Ishikawa (cell line): ENCODE data around the gene ADD3.

Experiments used
- CREB1 ChIP-seq: IDR thresholded peaks from 2 replicates; pipeline ENCODE4 v1.6.1; 2012; ENCODE audit warnings: low read depth
- EGR1 ChIP-seq: IDR thresholded peaks from 2 replicates; pipeline ENCODE4 v1.6.1; 2012
- EP300 ChIP-seq: IDR thresholded peaks from 2 replicates; pipeline ENCODE4 v1.6.1; 2012; ENCODE audit warnings: borderline replicate concordance
- FOXM1 ChIP-seq: IDR thresholded peaks from 2 replicates; pipeline ENCODE4 v1.6.1; 2012; ENCODE audit warnings: low read depth, borderline replicate concordance
- MAX ChIP-seq: IDR thresholded peaks from 2 replicates; pipeline ENCODE4 v1.6.1; 2012
- NFIC ChIP-seq: IDR thresholded peaks from 2 replicates; pipeline ENCODE4 v1.6.1; 2012
- RAD21 ChIP-seq: IDR thresholded peaks from 2 replicates; pipeline ENCODE4 v1.6.1; 2012; ENCODE audit warnings: low read depth
- TAF1 ChIP-seq: IDR thresholded peaks from 2 replicates; pipeline ENCODE4 v1.6.1; 2012; ENCODE audit warnings: low read depth, mild to moderate bottlenecking
- TCF12 ChIP-seq: IDR thresholded peaks from 2 replicates; pipeline ENCODE4 v1.6.1; 2012; ENCODE audit warnings: low read depth
- TEAD4 ChIP-seq: IDR thresholded peaks from 2 replicates; pipeline ENCODE4 v1.6.1; 2012
- USF1 ChIP-seq: IDR thresholded peaks from 2 replicates; pipeline ENCODE4 v1.6.1; 2012
- YY1 ChIP-seq: IDR thresholded peaks from 2 replicates; pipeline ENCODE4 v1.6.1; 2012; ENCODE audit warnings: low read depth
- ZBTB7A ChIP-seq: IDR thresholded peaks from 2 replicates; pipeline ENCODE4 v1.6.1; 2012; ENCODE audit warnings: low read depth
- TF ChIP-seq, protein P1 (sequence below): IDR thresholded peaks from 2 replicates; pipeline ENCODE4 v1.6.1; 2012; ENCODE audit warnings: low read depth, mild to moderate bottlenecking

ADD3 gene

DNA sequence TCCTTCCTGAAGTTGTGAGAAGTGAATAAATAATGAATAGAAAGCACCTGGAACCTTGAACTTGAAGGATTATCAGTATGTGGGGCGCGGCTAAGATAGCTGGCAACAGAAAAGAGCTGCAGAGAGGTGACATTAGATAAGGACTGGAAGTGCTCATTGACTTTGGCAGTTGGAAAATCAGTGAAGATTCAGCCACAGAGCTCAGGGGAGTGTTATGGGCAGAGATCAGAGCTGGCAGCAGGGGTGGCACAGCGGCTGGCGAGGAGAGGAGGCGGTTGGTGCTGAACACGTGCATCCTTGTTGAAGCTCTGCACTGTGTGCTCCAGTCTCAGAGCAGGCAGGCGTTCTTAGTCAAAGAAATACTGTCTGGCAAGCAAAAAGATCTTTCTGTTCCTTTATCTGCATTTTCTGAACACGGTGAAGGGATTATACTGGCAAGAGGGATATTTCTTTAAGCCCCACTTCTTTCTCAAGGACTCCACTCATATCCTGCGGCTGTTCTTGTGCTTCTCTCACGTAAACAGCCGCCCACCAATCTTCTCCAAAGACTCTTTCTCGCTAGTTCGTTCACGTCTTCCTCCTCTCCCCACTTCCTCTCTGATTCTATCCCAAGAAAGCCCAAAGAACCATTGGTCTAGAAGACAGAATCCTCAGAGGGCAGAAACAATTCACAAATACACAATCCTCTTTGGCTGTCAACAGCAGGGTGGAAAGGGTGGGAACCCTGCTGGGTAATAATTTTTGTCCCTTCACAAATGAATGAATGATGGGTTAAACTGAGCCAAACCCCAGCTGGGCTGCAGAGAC is 38.6 kb upstream of the ADD3 start:
- TF ChIP-seq TAF1 (no peak), YY1 (no peak), ZBTB7A (no peak), NFIC (no peak), TCF12 (0 out of 2 replicates have a peak, but pooled peaks have one; percentile 9)

- TF ChIP-seq NFIC (no peak), TAF1 (no peak), TEAD4 (no peak), RAD21 (no peak), USF1 (no peak), TCF12 (no peak), MAX (no peak), ZBTB7A (no peak), FOXM1 (no peak), EGR1 (no peak), CREB1 (no peak)
Observed at GRCh38 chr10:109969760-109970346, 37.9 kb upstream of the ADD3 start.

DNA sequence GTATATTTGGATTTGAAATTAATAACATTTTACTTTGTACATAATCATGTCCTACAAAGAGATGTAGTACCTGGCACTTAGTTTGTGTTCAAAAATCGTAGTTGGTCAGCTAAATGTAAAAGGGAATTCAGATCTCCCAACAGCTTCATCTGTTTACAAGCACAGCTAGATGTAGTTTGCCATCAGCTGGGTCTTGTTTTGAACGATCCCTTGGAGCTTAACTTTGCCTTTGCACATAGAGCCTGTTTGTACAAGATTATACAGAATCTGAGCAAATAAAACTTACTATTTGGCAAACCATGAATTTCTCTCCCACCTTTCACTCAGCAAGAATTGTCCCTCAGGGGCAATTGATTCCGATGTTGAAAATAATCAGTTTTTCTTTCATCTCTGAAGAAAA is 36.1 kb upstream of the ADD3 start:
- no peak for TF ChIP-seq TCF12
- no peak for TF ChIP-seq CREB1
- TF ChIP-seq EP300, result no peak
- no peak for TF ChIP-seq USF1
- TF ChIP-seq MAX, result no peak
- no peak for TF ChIP-seq TAF1
- no peak for TF ChIP-seq TEAD4
- TF ChIP-seq RAD21, result no peak
- no peak for TF ChIP-seq FOXM1

GRCh38 chr10:109972372-109973001 is 35.3 kb upstream of the ADD3 start:
- no peak for TF ChIP-seq NFIC
- TF ChIP-seq TAF1, result no peak
- no peak for TF ChIP-seq YY1
- TF ChIP-seq MAX, result no peak
- TF ChIP-seq, protein P1, sequence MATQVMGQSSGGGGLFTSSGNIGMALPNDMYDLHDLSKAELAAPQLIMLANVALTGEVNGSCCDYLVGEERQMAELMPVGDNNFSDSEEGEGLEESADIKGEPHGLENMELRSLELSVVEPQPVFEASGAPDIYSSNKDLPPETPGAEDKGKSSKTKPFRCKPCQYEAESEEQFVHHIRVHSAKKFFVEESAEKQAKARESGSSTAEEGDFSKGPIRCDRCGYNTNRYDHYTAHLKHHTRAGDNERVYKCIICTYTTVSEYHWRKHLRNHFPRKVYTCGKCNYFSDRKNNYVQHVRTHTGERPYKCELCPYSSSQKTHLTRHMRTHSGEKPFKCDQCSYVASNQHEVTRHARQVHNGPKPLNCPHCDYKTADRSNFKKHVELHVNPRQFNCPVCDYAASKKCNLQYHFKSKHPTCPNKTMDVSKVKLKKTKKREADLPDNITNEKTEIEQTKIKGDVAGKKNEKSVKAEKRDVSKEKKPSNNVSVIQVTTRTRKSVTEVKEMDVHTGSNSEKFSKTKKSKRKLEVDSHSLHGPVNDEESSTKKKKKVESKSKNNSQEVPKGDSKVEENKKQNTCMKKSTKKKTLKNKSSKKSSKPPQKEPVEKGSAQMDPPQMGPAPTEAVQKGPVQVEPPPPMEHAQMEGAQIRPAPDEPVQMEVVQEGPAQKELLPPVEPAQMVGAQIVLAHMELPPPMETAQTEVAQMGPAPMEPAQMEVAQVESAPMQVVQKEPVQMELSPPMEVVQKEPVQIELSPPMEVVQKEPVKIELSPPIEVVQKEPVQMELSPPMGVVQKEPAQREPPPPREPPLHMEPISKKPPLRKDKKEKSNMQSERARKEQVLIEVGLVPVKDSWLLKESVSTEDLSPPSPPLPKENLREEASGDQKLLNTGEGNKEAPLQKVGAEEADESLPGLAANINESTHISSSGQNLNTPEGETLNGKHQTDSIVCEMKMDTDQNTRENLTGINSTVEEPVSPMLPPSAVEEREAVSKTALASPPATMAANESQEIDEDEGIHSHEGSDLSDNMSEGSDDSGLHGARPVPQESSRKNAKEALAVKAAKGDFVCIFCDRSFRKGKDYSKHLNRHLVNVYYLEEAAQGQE, result no peak
- no peak for TF ChIP-seq TEAD4

- TF ChIP-seq TCF12, result no peak
- TF ChIP-seq YY1, result no peak
Observed at GRCh38 chr10:109973326-109973829, 34.4 kb upstream of the ADD3 start.

DNA sequence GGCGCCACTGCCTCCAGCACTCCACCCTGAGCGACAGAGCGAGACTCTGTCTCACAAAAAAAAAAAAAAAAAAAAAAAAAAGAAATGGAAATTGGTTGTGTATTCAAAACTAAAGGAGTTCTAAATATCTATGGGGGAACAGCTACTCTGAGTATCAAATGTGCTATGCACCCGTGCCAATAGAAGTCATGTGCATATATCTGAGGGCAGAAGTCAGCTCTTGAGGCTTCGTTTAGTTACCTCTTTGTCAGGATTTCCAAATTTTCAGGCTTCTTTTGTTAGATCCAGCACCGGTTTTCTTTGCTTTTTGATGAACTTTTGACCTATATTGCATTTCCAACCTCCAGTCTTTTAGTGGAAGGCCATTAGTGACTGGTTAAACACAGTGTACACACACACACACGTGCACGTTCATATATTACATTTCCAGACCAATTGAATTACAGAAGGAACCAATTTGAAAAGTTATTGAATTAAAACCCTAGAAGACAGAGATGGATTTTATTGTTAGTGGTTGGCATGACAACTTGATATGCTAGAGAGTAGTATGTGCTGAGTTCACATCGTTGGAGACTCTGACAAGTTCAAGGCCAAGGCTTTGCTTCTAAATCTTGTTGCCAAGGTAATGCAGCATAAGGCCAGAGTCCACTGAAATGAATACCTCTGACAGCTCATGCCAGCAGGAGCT is 33.1 kb upstream of the ADD3 start:
- no peak for TF ChIP-seq CREB1
- no peak for TF ChIP-seq FOXM1
- TF ChIP-seq EGR1, result no peak
- no peak for TF ChIP-seq TCF12
- TF ChIP-seq MAX, result no peak
- no peak for TF ChIP-seq TAF1
- TF ChIP-seq YY1, result no peak
- no peak for TF ChIP-seq RAD21
- TF ChIP-seq, protein P1, result no peak
- TF ChIP-seq EP300, result no peak
- TF ChIP-seq USF1, result no peak
- TF ChIP-seq NFIC, result no peak
